Right renal pelvis (tissue), 4 donors: ENCODE measurements around the gene ACVRL1. TPM values are rescaled to one million over a fixed set of nuclear protein-coding genes. Genes with fewer than 3 reads are reported as not detected.

Experiments used
- DNase-seq, 4 donors: peaks; one replicate each; pipeline ENCODE4 v3.0.0-alpha.2; 2013; ENCODE audit warnings: low read depth in 4 of 4, low spot score in 3 of 4, missing footprints in 1 of 4
- polyA plus RNA-seq, 4 donors: library from polyadenylated mRNA; unstranded; fragments of 120-200 nt; gene quantifications; one replicate each; pipeline ENCODE4 v1.2.1, GENCODE V29; 2013; ENCODE audit not compliant: insufficient read length in 4 of 4

Gene ACVRL1
- polyA plus RNA-seq, 4 donors = 32.8 to 37.8 (median 33.5) TPM

DNA sequence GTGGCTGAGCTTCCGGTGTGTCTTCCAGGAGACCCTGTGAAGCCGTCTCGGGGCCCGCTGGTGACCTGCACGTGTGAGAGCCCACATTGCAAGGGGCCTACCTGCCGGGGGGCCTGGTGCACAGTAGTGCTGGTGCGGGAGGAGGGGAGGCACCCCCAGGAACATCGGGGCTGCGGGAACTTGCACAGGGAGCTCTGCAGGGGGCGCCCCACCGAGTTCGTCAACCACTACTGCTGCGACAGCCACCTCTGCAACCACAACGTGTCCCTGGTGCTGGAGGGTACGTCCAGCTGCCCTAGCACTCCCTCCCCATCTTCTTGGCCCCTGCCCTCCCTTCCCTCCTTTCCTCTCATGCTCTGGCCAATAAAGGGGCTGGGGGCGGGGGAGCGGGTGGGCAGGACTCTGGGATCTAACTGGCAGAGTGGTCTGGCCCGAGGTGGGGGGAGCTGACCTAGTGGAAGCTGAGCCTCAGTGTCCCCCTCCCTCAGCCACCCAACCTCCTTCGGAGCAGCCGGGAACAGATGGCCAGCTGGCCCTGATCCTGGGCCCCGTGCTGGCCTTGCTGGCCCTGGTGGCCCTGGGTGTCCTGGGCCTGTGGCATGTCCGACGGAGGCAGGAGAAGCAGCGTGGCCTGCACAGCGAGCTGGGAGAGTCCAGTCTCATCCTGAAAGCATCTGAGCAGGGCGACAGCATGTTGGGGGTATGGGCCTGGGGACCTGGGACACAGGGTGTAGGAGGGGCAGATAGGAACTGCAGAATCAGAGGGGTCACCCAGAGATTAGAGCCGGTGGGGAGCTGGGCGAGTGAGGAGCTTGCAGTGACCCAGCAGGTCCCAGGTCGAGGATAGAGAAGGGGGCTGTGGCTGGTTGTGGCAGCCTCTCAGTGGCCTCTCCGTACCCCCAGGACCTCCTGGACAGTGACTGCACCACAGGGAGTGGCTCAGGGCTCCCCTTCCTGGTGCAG, 6.0 kb downstream of the ACVRL1 start:
- DNase-seq = no peak

DNA sequence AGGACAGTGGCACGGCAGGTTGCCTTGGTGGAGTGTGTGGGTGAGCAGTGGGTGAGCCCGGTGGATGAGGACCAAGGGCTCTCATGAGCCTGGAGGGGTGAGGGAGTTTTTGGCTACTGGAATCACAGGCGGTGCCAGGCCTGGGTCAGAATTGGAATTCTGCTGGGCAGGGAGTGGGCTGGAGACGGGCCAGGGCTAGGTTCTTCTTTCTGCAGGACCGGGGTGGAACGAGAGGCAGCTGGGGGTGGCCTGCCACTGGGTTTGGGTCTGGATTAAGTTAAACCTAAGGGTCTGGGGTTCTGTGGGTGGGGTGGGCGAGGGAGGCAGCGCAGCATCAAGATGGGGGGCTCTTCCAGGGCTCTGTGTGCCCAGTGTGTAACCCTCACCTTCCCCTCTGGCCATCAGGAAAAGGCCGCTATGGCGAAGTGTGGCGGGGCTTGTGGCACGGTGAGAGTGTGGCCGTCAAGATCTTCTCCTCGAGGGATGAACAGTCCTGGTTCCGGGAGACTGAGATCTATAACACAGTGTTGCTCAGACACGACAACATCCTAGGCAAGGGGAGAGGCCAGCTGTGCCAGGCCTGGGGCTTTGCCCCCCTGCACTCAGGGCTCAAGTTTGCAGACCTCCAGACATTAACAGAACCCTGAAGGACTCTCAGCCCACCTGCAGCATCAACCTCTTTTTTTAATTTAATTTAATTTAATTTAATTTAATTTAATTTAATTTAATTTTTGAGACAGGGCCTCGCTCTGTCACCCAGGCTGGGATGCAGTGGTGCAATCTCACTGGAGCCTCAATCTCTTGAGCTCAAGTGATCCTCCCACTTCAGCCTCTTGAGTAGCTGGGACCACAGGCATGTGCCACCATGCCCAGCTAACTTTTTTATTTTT, 7.0 kb downstream of the ACVRL1 start:
- no peak for DNase-seq

DNA sequence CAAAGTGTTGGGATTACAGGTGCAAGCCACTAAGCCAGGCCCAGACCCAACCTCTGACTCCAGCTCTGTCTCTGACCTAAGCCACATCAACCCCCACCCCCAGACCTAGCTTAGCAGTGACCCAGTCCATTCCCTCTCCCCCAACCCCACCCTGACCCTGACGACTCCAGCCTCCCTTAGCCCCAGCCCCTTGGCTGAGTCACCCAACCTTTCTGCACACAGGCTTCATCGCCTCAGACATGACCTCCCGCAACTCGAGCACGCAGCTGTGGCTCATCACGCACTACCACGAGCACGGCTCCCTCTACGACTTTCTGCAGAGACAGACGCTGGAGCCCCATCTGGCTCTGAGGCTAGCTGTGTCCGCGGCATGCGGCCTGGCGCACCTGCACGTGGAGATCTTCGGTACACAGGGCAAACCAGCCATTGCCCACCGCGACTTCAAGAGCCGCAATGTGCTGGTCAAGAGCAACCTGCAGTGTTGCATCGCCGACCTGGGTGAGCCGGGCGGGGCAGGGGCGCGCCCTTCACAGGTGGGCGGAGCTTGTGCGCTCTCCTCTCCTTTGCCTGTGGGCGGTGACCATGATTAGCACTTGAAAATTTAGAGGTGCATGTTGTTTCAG, 7.8 kb downstream of the ACVRL1 start:
- no peak for DNase-seq

DNA sequence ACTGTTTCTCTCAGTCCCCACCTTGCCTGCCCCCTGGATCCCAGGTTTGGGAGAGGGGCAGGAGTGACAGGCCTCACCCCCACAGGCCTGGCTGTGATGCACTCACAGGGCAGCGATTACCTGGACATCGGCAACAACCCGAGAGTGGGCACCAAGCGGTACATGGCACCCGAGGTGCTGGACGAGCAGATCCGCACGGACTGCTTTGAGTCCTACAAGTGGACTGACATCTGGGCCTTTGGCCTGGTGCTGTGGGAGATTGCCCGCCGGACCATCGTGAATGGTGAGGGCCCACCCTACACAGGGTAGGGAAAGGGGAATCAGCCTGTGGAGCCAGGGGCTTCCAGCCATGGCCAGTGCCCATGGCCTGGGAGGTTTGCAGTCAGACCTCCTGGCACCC, 8.6 kb downstream of the ACVRL1 start:
- no peak for DNase-seq

DNA sequence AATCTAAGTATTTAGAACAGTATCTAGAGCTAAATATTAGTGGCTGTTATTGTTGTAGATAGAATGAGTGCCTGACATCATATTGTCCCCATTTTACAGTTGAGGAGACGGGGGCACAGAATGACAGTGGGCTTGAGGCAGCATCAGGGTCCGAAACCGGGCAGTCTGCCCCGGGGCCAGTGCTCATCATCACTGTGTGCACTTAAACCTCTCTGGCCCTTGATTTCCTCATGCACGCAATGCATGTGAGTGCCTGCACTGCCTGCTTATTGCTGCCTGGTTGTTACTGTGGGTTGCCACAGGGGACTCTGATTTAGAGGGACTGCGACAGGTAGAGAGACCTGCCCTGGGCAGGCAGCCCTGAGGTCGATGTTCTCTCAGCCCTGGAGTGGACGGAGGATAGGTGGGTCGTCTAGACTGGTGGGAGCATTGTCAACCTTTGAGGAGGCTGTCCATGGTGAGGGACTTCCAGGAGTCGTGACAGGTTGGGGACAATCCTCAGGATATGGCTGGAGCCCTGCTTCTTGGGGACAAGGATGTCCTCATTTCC, 9.8 kb downstream of the ACVRL1 start:
- no peak for DNase-seq

DNA sequence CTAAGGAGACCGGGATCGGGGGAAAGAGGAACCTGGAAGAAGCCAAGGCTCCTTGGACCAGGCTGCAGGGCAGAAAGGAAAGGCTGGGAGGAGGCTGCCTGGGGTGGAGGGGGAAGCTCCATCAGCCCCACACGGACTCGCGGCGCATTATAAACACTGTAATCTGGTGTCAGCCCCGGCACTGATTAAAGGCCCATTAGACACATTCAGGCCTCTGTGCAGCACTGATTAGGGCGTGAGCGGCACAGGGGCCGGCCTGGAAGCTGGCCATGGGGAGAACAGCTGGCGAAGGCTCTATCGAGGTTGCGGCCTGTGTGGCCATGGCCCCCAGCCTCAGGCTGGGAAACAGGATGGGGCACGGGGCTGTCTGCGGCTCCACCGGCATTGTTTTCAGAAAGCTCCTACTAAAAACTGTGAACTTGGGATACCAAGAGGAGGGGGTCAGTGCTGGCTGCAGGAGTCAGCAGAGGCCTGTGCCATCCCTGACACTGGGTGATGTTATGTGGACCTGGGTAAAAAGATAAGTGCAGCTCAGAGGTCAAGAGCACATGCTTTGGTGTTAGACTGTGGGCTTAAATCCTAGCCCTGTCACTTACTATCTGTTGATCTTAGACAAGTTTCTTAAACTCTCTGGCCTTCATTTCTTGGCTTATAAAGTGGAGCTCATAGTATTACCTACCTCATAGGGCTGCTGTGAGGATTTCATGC, 10.6 kb downstream of the ACVRL1 start:
- no peak for DNase-seq

DNA sequence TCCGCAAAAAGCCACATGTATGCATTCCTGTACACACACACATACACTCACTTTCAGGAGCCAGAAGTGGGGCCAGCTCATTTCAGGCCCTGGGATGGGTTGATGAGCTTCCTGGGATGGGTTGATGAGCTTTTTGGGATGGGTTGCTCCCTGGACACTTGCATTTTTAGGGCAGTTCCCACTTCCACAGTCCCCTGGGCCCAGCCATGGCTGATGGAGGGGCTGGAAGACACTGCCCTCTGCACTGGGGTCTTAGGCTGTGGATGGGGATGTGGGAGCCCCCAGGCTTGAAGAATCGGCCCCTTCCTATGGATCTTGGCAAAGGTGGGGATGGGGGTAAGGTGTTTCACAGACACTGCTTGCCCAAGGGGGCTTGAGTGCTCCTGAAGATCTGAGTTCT, 12.7 kb downstream of the ACVRL1 start:
- DNase-seq = no peak

DNA sequence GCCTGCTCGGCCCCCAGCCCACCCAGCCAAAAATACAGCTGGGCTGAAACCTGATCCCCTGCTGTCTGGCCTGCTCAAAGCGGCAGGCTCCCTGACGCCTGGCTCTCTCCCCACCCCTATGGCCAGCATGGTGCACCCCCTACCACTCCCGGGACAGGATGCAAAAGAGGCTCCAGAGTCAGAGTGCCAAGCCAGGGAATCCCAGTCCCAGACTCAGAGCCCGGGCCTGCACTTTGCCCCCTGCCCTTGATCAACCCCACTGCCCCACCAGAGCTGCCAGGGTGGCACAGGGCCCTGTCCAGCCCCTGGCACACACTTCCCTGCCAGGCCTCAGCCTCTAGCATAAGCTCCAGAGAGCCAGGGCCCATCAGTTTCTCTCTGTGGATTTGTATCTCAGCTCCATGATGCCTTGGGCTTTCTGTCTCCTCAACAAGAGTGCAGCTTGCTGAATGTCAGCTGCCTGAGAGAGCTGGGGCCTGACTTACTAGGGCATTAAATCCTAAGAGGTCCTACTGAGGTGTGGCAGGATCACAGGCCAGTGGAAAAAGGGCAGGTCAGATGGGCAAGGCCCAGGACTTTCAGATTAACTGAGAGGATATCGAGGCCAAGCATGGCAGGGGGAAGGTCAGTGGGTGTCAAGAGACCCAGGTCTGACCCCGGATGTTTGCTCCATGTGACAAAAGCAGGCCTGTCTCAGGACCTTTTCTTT, 13.9 kb downstream of the ACVRL1 start:
- DNase-seq = no peak

DNA sequence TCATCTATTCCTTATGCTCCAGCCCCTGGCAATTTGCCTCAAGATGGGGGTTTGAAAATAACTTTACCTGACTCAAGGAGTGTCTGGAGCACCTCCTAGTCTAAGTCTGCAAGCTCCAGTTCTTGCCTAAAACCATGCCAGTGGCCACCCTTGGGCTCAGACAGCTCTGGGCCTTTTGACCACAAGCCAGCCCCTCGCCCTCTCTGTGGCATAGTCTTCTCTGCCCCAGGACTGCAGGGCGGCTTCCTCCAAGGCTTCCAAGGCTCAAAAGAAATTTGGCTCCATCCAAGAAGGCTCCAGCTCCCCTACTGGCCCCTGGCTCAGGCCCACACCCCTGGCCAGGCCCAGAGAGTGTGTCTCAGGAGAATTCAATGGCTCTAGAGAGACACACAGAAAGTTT, 14.8 kb downstream of the ACVRL1 start:
- DNase-seq = no peak

DNA sequence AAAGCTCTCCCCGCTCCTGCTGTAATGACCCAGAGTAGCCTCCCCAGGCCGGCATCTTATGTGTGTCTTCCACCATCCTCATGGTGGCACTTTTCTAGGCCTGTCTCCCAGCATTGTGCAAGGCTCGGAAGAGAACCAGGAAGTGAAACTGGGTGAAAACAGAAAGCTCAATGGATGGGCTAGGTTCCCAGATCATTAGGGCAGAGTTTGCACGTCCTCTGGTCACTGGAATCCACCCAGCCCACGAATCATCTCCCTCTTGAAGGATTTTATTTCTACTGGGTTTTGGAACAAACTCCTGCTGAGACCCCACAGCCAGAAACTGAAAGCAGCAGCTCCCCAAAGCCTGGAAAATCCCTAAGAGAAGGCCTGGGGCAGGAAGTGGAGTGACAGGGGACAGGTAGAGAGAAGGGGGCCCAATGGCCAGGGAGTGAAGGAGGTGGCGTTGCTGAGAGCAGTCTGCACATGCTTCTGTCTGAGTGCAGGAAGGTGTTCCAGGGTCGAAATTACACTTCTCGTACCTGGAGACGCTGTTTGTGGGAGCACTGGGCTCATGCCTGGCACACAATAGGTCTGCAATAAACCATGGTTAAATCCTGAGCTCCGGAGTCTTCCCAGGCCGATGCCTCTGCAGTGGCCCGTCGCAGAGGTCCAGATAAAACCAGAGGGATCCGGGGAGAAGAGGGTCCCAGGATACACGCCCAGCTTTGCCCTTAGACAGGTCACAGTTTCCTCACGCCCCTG, 15.6 kb downstream of the ACVRL1 start:
- no peak for DNase-seq

DNA sequence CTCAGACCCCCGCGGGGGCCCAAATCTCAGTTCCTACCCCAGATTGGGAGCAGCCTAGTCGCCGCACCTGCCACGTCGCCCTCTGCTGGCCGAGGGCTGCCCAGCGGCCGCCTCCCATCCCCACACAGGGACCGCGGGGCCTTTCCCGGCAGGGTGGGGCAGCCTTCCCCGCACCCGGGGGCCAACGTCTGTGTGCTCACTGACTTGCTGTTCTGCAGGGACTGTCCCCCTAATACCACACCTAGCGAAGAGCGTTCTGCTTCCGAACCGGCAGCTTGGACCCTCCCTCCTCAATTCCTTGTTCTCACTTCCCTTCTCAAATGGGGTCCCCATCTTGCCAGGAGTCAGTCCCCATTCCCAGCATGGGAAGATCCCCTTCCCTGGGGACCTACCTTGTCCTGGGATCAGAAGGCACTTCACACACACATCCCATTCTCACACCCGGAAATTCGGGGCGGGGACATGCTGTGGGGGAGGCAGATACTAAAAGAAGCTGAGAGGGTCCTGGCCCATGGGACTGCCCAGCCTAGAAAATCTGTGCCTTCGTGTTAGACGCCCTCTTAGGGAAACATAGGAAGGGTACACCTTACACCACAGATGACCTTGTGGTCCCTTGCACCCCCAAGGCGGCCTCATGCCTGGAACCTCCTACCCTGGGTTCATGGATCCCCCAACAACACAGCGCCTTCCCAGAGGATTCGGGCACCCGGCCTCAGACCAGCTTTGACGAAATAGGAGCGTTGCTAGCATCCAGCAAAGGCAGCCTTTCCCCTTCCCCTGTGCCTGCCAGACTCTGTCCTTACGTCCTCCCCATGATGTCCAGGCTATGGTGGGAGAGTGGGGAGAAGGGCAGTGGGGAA, 16.4 kb downstream of the ACVRL1 start:
- no peak for DNase-seq

DNA sequence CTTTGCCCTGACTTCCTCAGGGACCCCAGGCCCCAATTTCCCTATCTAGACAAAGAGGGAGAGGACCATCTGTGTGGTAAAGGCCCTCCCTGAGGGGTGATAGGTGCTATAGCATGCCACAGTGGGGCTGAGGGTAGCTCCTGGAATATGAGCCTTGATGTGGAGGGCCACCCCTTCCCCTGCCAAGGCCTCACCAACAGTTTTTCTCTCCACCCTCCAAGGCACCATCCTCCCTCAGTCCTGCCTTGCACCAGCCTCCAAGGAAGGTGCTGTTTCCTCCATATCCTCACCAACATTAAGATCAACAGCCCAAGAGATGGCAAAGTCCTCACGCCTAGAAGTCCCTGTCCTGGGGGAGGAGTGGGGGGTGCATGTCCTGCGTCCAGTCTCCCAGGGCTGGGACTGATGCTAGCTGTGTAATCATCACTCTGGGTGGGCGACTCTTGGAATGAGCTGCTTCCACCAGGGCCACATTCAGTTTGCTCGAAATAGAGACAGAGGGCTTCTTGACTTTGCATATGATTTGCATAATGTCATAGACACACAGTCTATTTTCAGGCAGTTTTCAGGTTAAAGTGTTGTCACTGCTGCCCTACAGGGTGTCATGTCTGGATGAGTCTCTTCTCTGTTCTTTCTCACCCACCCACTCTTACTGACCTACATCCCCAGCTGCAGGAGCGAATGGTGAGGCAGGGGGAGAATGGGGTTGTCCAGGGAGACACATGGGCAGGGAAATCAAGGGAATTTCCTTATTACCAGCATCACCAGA, 17.4 kb downstream of the ACVRL1 start:
- DNase-seq = no peak

DNA sequence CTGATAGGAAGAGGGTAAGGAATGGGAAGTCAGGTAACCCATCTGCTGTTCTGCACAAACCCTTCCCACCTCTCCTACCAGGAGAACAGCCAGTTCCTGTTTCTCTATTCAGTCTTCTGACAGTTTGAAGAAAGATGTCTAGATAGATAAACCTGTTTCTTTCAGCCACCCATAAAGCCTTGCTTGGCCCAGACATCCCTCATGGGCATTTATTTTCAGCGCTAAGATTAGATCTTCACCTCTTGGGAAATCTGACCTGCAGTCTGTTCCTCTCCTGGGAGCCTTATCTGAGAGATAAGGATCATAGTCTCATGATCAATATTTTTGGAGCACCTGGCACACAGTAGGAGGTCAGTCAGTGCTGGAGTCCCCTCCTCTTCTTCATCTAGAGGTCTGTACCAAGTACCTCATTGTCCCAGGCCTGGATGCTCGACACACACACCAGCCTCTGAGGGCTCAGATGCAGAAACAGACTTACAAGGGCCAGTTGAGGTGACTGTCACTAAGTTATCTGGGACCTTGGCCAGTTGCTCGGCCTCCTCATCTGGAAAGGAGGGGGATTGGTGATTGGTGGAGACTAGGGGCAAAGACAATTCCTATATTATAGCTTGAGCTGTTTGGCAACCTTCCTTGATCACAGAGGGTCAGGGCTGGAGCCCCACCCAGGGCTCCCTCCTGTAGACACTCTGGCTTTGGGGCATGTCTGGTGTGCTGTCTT, 18.2 kb downstream of the ACVRL1 start:
- no peak for DNase-seq

DNA sequence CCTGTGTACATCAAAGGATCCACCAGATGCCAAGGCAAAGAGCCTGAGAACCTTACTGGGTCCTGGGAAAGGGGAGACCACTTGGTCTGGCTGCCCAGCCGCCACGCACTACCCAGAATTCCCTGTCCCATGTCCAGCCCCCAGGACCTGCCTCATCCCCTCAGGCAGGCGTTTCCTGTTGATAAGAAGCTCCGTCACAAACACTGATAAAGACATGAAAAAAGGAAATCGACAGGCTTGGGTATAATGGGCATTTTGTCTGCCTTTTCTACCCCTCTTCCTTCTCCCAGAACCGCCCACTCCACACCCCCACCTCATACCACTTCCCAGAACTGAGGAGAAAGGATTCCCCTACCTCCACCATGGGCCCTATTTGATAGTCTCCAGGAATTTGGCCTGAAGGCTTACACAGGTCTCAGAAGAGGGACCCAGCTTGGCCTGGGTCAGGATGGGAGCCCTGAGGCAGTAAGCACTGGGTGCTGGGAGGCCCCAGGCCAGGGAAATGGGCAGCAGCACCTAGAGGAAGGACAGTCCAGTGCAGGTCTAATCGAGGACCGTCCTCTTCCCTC, 18.8 kb downstream of the ACVRL1 start:
- no peak for DNase-seq

DNA sequence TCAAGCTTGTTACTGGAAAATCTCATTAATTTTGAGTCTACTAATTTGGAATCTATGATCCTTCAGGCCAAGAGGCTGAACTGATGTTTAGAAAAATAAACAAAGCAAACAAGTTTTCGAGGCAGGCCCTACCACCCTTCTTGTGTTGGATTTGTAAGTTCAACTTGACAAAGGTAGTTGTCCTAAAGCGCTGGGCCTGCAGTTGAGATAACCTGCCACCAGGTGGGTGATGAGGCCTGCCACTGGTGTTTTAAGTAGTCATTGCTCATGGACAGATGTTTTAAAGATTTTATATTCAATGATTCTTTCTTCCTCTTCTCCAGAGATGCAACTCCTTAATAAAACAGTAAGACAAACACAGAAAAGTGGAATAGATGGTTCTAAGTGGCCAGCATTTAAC, 19.4 kb downstream of the ACVRL1 start:
- DNase-seq = no peak
